Common myeloid progenitor, CD34-positive (primary cell): ENCODE data around the gene ALKBH4.
A peak's percentile ranks its signal among the peaks of the same experiment; 100 is the strongest.

Experiments used
- CTCF ChIA-PET: fragments of 350-600 bp; sonication (Branson Sonifier 250); formaldehyde crosslinking; loops from one replicate; lab custom pipeline; 2021; ENCODE audit warnings: antibody characterized with exemption; lab: Charles Lee
- POLR2A ChIA-PET: fragments of 350-600 bp; sonication (Branson Sonifier 250); formaldehyde crosslinking; loops from one replicate; lab custom pipeline; 2021; ENCODE audit warnings: antibody characterized with exemption; lab: Charles Lee
- DNase-seq, 3 donors: peaks; one replicate each; pipeline versions ENCODE4 v3.0.0 to v3.0.0-alpha.2; 2013
- H3K27ac ChIP-seq, 2 experiments: 1 replicate in 1 of 2; 2 replicates in 1 of 2; pipeline ENCODE4 v1.7.0; 2013; ENCODE audit warnings: inconsistent platforms in 2 of 2, low read length in 2 of 2, mild to moderate bottlenecking in 2 of 2, low read depth in 1 of 2, moderate library complexity in 1 of 2; ENCODE audit not compliant: severe bottlenecking in 2 of 2, insufficient read depth in 1 of 2, poor library complexity in 1 of 2
- H3K27me3 ChIP-seq, 5 experiments: replicated peaks in 2 of 5; 1 replicate in 3 of 5; 2 replicates in 2 of 5; pipeline versions ENCODE4 v1.6.1 to v1.7.0; 2013; ENCODE audit warnings: low read length in 4 of 5, mild to moderate bottlenecking in 2 of 5, moderate library complexity in 2 of 5, inconsistent platforms in 1 of 5; ENCODE audit not compliant: insufficient read depth in 5 of 5, control insufficient read depth in 4 of 5
- H3K36me3 ChIP-seq, 4 experiments: 1 replicate in 2 of 4; 2 replicates in 2 of 4; pipeline versions ENCODE4 v1.6.1 to v1.7.0; 2013; ENCODE audit warnings: low read length in 3 of 4, control low read depth in 1 of 4, mild to moderate bottlenecking in 1 of 4; ENCODE audit not compliant: control insufficient read depth in 4 of 4, insufficient read depth in 4 of 4
- H3K4me1 ChIP-seq, 4 experiments: 1 replicate in 3 of 4; 2 replicates in 1 of 4; pipeline versions ENCODE4 v1.6.1 to v1.7.1; 2013; ENCODE audit warnings: low read length in 3 of 4, mild to moderate bottlenecking in 3 of 4, control low read depth in 1 of 4, inconsistent platforms in 1 of 4, moderate library complexity in 1 of 4; ENCODE audit not compliant: control insufficient read depth in 4 of 4, insufficient read depth in 4 of 4; ENCODE audit errors: control extremely low read depth in 1 of 4
- H3K4me3 ChIP-seq, 7 experiments: 1 replicate in 4 of 7; 2 replicates in 3 of 7; pipeline versions ENCODE4 v1.5.1 to v1.7.0; 2013; ENCODE audit warnings: mild to moderate bottlenecking in 7 of 7, low read length in 6 of 7, moderate library complexity in 6 of 7, inconsistent platforms in 2 of 7, low read depth in 2 of 7, control low read depth in 1 of 7; ENCODE audit not compliant: insufficient read depth in 4 of 7, control insufficient read depth in 1 of 7; ENCODE audit errors: extremely low read depth in 1 of 7
- H3K9me3 ChIP-seq, 5 experiments: 1 replicate in 4 of 5; 2 replicates in 1 of 5; pipeline versions ENCODE4 v1.6.1 to v1.7.1; 2013; ENCODE audit warnings: low read length in 4 of 5, mild to moderate bottlenecking in 2 of 5, inconsistent platforms in 1 of 5, low read depth in 1 of 5, moderate library complexity in 1 of 5; ENCODE audit not compliant: control insufficient read depth in 4 of 5, insufficient read depth in 2 of 5; ENCODE audit errors: control extremely low read depth in 1 of 5
- WGBS: methylation state at CpG from one replicate; pipeline ENCODE4 v1.1.5; 2013; ENCODE audit not compliant: insufficient coverage; 5-methylcytosine and 5-hydroxymethylcytosine counted together

ALKBH4 gene

GRCh38 chr7:102417105-102417504 lies 47.6 kb downstream of the ALKBH4 start:
- DNase-seq: no peak
- H3K4me3 ChIP-seq: no peak overlapping the region
- H3K27me3 ChIP-seq: no peaks in the 10 kb centered on the region
- ChIA-PET CTCF (interaction anchor here (0.6 to 63.4 kb wide), 3 partner anchors 2 to 293 kb away, joined by 3 to 1488 read pairs (median 1488); partner anchors contain the start of genes ALKBH4, LRWD1, ORAI2 and PRKRIP1), POLR2A (no interaction called here)
- H3K9me3 ChIP-seq: no peaks in the 10 kb centered on the region
- peaks cover 3 to 40% (median 11%) of the 10 kb centered on the region in 4 experiments for H3K36me3 ChIP-seq
- WGBS: no CpG with 5 or more reads among the region's 3 CpGs
- peaks cover 14 to 65% (median 44%) of the 10 kb centered on the region in 4 experiments for H3K4me1 ChIP-seq
- H3K27ac ChIP-seq: peak overlapping the region in 1 of 2 experiments; percentile 12

- no peak for DNase-seq
- 100% methylated on average over 1 of the region's 6 CpGs for WGBS
- Histone ChIP-seq H3K27ac (no peak overlapping the region), H3K4me1 (peaks cover 11 to 60% (median 39%) of the 10 kb centered on the region in 4 experiments), H3K4me3 (no peak overlapping the region), H3K36me3 (peaks cover 3 to 41% (median 14%) of the 10 kb centered on the region in 4 experiments), H3K27me3 (no peaks in the 10 kb centered on the region), H3K9me3 (no peaks in the 10 kb centered on the region)
- CTCF ChIA-PET: interaction anchor here (0.7 to 63.4 kb wide), 3 partner anchors 2 to 134 kb away, joined by 3 to 1488 read pairs (median 1488); partner anchors contain the start of genes ALKBH4, LRWD1, ORAI2 and PRKRIP1
- POLR2A ChIA-PET: no interaction called here
Observed at GRCh38 chr7:102416406-102416805, 48.3 kb downstream of the ALKBH4 start.

- WGBS: 37% methylated on average over 12 of the region's 12 CpGs
- H3K36me3 ChIP-seq: peaks cover 3 to 48% (median 20%) of the 10 kb centered on the region in 4 experiments
- peak overlapping the region in 2 of 7 experiments; percentile 7 to 48 for H3K4me3 ChIP-seq
- H3K4me1 ChIP-seq: peaks cover 11 to 54% (median 33%) of the 10 kb centered on the region in 4 experiments
- DNase-seq: peak in 1 of 3 donors; percentile 42
- ChIA-PET CTCF (interaction anchor here (0.7 to 63.4 kb wide), 3 partner anchors 3 to 134 kb away, joined by 3 to 1488 read pairs (median 1488); partner anchors contain the start of genes ALKBH4, LRWD1, ORAI2 and PRKRIP1), POLR2A (no interaction called here)
- H3K9me3 ChIP-seq: no peaks in the 10 kb centered on the region
- peak overlapping the region in 1 of 2 experiments; percentile 67 for H3K27ac ChIP-seq
- no peaks in the 10 kb centered on the region for H3K27me3 ChIP-seq
Observed at GRCh38 chr7:102415685-102416225, 48.9 kb downstream of the ALKBH4 start.

- Histone ChIP-seq H3K27me3 (no peaks in the 10 kb centered on the region), H3K4me3 (no peak overlapping the region), H3K27ac (no peak overlapping the region), H3K36me3 (peaks cover 3 to 63% (median 29%) of the 10 kb centered on the region in 4 experiments), H3K9me3 (peaks cover 0 to 6% (median 2%) of the 10 kb centered on the region in 5 experiments), H3K4me1 (peaks cover 5 to 32% (median 16%) of the 10 kb centered on the region in 4 experiments)
- ChIA-PET CTCF (interaction anchor here (56.5 to 63.4 kb wide), 2 partner anchors 5 to 29 kb away, joined by 1488 read pairs; partner anchors contain the start of genes ALKBH4, LRWD1, ORAI2 and PRKRIP1), POLR2A (interaction anchor here (1.6 kb wide), 1 partner anchor 20 kb away, joined by 8 read pairs; the partner anchor contains the start of gene ORAI2)
- no peak for DNase-seq
- 86% methylated on average over 1 of the region's 4 CpGs for WGBS
Observed at GRCh38 chr7:102413611-102414010, 51.1 kb downstream of the ALKBH4 start.

- no peak for DNase-seq
- Histone ChIP-seq H3K36me3 (peaks cover 3 to 63% (median 28%) of the 10 kb centered on the region in 4 experiments), H3K27me3 (no peaks in the 10 kb centered on the region), H3K4me3 (no peak overlapping the region), H3K4me1 (peaks cover 2 to 28% (median 16%) of the 10 kb centered on the region in 4 experiments), H3K9me3 (peaks cover 0 to 6% (median 2%) of the 10 kb centered on the region in 5 experiments), H3K27ac (no peak overlapping the region)
- 91% methylated on average over 4 of the region's 5 CpGs for WGBS
- ChIA-PET CTCF (interaction anchor here (1.2 to 63.4 kb wide), 3 partner anchors 6 to 129 kb away, joined by 4 to 1488 read pairs (median 1488); partner anchors contain the start of genes ALKBH4, LRWD1, ORAI2 and PRKRIP1), POLR2A (interaction anchor here (0.6 to 1.6 kb wide), 4 partner anchors 12 to 37 kb away, joined by 3 to 8 read pairs (median 3); partner anchors contain the start of gene ORAI2)
Observed at GRCh38 chr7:102413091-102413490, 51.6 kb downstream of the ALKBH4 start.

- ChIA-PET POLR2A (interaction anchor here (0.6 to 1.6 kb wide), 5 partner anchors 13 to 38 kb away, joined by 3 to 8 read pairs (median 3); partner anchors contain the start of gene ORAI2), CTCF (interaction anchor here (1.2 to 63.4 kb wide), 3 partner anchors 6 to 128 kb away, joined by 4 to 1488 read pairs (median 1488); partner anchors contain the start of genes ALKBH4, LRWD1, ORAI2 and PRKRIP1)
- peaks cover 2 to 24% (median 15%) of the 10 kb centered on the region in 4 experiments for H3K4me1 ChIP-seq
- no peak overlapping the region for H3K27ac ChIP-seq
- peaks cover 0 to 6% (median 2%) of the 10 kb centered on the region in 5 experiments for H3K9me3 ChIP-seq
- H3K4me3 ChIP-seq: no peak overlapping the region
- peaks cover 3 to 69% (median 32%) of the 10 kb centered on the region in 4 experiments for H3K36me3 ChIP-seq
- DNase-seq: peak; percentile 51 to 62 (median 58)
- 35% methylated on average over 4 of the region's 6 CpGs for WGBS
- H3K27me3 ChIP-seq: no peaks in the 10 kb centered on the region
Observed at GRCh38 chr7:102412548-102412947, 52.1 kb downstream of the ALKBH4 start.
